HepG2 (cell line): ENCODE measurements around the gene GP9. TPM values are rescaled to one million over a fixed set of nuclear protein-coding genes. Genes with fewer than 3 reads are reported as not detected.

Source experiments
- ATAC-seq: fragments of 200-7000 bp; cut with Tn5 transposase; 3 replicates; pipeline ENCODE4 v1.9.1; 2020; ENCODE audit warnings: mild to moderate bottlenecking, moderate library complexity
- BruUV-seq: library from RNA; stranded (reverse); fragments of 400-500 nt; replicated peaks from 2 replicates; lab custom pipeline; 2021; lab: Mats Ljungman, UMichigan
- CTCF ChIA-PET: fragments of 300-600 bp; formaldehyde crosslinking; extraction: SDS; loops from one replicate; lab custom pipeline; 2021; ENCODE audit warnings: low total read pairs, inconsistent platforms, low intra/inter-chr PET ratio; lab: Yijun Ruan, JAX
- POLR2A ChIA-PET: fragments of 350-600 bp; sonication (Branson Sonifier 250); formaldehyde crosslinking; loops from one replicate; lab custom pipeline; 2020; ENCODE audit warnings: antibody characterized with exemption, inconsistent platforms; lab: Yijun Ruan, JAX
- DNase-seq: peaks from one replicate; pipeline ENCODE4 v3.0.0-alpha.2; 2015; ENCODE audit warnings: low spot score
- FAIRE-seq: peaks from 3 replicates; lab custom pipeline; 2011; peaks lifted over from hg19 to GRCh38; lab: Jason Lieb, UNC
- H2AFZ ChIP-seq: one replicate; pipeline ENCODE4 v1.6.1; 2011; ENCODE audit warnings: low read length, inconsistent platforms
- H3K27ac ChIP-seq: fragments of 300-600 bp; 3 replicates; pipeline ENCODE4 v1.8.0; 2011; ENCODE audit warnings: mixed run types, mild to moderate bottlenecking, mixed read lengths, low read length, inconsistent platforms; ENCODE audit not compliant: insufficient read depth; ENCODE audit errors: extremely low read length
- H3K27me3 ChIP-seq, 2 experiments: fragments of 200-600 bp in 1 of 2; 2 replicates in 1 of 2; 3 replicates in 1 of 2; pipeline versions ENCODE4 v1.6.0 to v1.8.0; 2011; ENCODE audit warnings: low read length in 2 of 2, mild to moderate bottlenecking in 2 of 2, moderate library complexity in 2 of 2, inconsistent platforms in 1 of 2; ENCODE audit not compliant: insufficient read depth in 2 of 2, control insufficient read depth in 1 of 2
- H3K36me3 ChIP-seq, 2 experiments: fragments of 200-600 bp in 1 of 2; replicated peaks in 1 of 2; 2 replicates in 1 of 2; 3 replicates in 1 of 2; pipeline versions ENCODE4 v1.5.1 to v1.8.0; 2011; ENCODE audit warnings: low read length in 2 of 2, inconsistent platforms in 1 of 2; ENCODE audit not compliant: insufficient read depth in 2 of 2, control insufficient read depth in 1 of 2
- H3K4me1 ChIP-seq: 2 replicates; pipeline ENCODE4 v1.5.1; 2012; ENCODE audit warnings: low read length, inconsistent platforms; ENCODE audit not compliant: insufficient read depth
- H3K4me2 ChIP-seq: 2 replicates; pipeline ENCODE4 v1.6.0; 2011; ENCODE audit warnings: low read depth, low read length, inconsistent platforms
- H3K4me3 ChIP-seq, 3 experiments: fragments of 200-600 bp in 1 of 3; sonication (generic), shearing (Covaris generic) in 1 of 3; replicated peaks in 1 of 3; 2 replicates each; pipeline ENCODE4 v1.5.1; 2011 to 2016; ENCODE audit warnings: low read length in 3 of 3, inconsistent platforms in 2 of 3, low read depth in 2 of 3, mild to moderate bottlenecking in 2 of 3, control low read depth in 1 of 3, mixed read lengths in 1 of 3; ENCODE audit not compliant: insufficient read depth in 1 of 3
- H3K79me2 ChIP-seq: one replicate; pipeline ENCODE4 v1.6.1; 2011; ENCODE audit warnings: low read length, inconsistent platforms; ENCODE audit not compliant: insufficient read depth
- H3K9ac ChIP-seq: 2 replicates; pipeline ENCODE4 v1.6.0; 2011; ENCODE audit warnings: mild to moderate bottlenecking, low read depth, low read length, inconsistent platforms; ENCODE audit not compliant: insufficient read depth
- H3K9me3 ChIP-seq: 2 replicates; pipeline ENCODE4 v1.5.1; 2012; ENCODE audit warnings: mild to moderate bottlenecking, low read length
- H4K20me1 ChIP-seq: 2 replicates; pipeline ENCODE4 v1.6.0; 2011; ENCODE audit warnings: inconsistent platforms, mild to moderate bottlenecking, low read length, moderate library complexity; ENCODE audit not compliant: insufficient read depth
- SAP130 ChIP-seq: IDR thresholded peaks from 2 replicates; pipeline ENCODE4 v1.6.1; 2016; ENCODE audit warnings: low read depth
- SYNCRIP ChIP-seq: fragments of 200-400 bp; formaldehyde crosslinking; IDR thresholded peaks from 2 replicates; pipeline ENCODE4 v1.6.1; 2018; ENCODE audit warnings: mild to moderate bottlenecking, low read depth, low read length; ENCODE audit not compliant: insufficient read depth
- WGBS: methylation state at CpG from one replicate; pipeline ENCODE4 v1.1.6; 2017; ENCODE audit warnings: low lambda C conversion rate; 5-methylcytosine and 5-hydroxymethylcytosine counted together
- in situ Hi-C: cut with HindIII; loops from 2 replicates; pipeline ENCODE4 v1.10.0; 2017; ENCODE audit warnings: low pct_unique_long_range_greater_than_20kb; ENCODE audit not compliant: extremely low pct_ligation_motif_present
- intact Hi-C: fragments of 100-400 bp; cut with micrococcal nuclease; formaldehyde crosslinking; loops from one replicate; pipeline ENCODE4 v1.10.0; 2022; ENCODE audit not compliant: unreplicated experiment
- polyA plus RNA-seq, 8 experiments: library from polyadenylated mRNA; depleted of rRNA in 3 of 8; stranded (reverse) in 7 of 8; unstranded in 1 of 8; fragments of >200 nt; fragmentation: Illumina TruSeq in 4 of 8; extraction: Trizol in 4 of 8; gene quantifications; 2 replicates each; pipeline versions ENCODE4 v1.2.1 to v1.2.3, GENCODE V29; 2011 to 2016; ENCODE audit warnings: low read depth in 4 of 8, missing spikeins in 1 of 8, mixed read lengths in 1 of 8; ENCODE audit not compliant: insufficient read depth in 1 of 8
- total RNA-seq, 5 experiments: library from RNA; depleted of rRNA; stranded (reverse); fragments of >200 nt; fragmentation: Illumina TruSeq; extraction: Trizol; gene quantifications; 2 replicates each; pipeline ENCODE4 v1.2.3, GENCODE V29; 2016; ENCODE audit warnings: low read depth in 1 of 5
- TF ChIP-seq, protein P1 (sequence below), 2 experiments: fragments of 450-650 bp in 1 of 2; sonication (generic) in 1 of 2; formaldehyde crosslinking in 1 of 2; IDR thresholded peaks; 2 replicates each; pipeline versions ENCODE4 v1.6.1 to v1.8.0; 2016 to 2022; ENCODE audit warnings: antibody characterized with exemption in 1 of 2, mild to moderate bottlenecking in 1 of 2, missing genetic modification reagents in 1 of 2

The GP9 gene
- total and polyA plus RNA-seq, 2 of the 13 experiments (the other 11 are each of a cell fraction or from before 2014, with no cell fraction given), result not detected

DNA sequence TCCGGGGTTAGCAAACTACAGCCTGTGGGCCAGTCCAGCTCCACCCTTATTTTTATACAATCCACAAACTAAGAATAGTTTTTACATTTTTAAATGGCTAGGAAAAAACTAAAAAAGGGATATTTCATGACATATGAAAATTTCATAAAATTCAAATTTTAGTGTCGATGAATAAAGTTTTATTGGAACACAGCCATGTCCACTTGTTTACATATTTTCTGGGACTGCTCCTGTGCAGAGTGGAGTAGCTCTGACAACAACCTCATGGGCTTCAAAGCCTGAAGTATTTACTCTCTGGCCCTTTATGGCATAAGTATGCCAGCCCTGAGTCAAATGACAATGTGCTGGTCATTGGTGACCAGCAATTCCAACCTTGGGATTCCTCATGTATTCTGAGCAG lies 42.3 kb upstream of the GP9 start:
- Histone ChIP-seq H2AFZ (no peak overlapping the region), H3K4me1 (peaks cover 32% of the 10 kb centered on the region), H3K27ac (no peak overlapping the region), H3K36me3 (no peaks in the 10 kb centered on the region), H3K4me2 (no peak overlapping the region), H3K79me2 (no peaks in the 10 kb centered on the region), H4K20me1 (no peaks in the 10 kb centered on the region), H3K4me3 (no peak overlapping the region), H3K27me3 (peaks cover 2 to 47% of the 10 kb centered on the region in 2 experiments; a peak in 4 of 5 replicates), H3K9me3 (no peaks in the 10 kb centered on the region), H3K9ac (no peak overlapping the region)
- POLR2A ChIA-PET, result no interaction called here
- no peak for FAIRE-seq
- intact Hi-C loops, result no loop called here
- ATAC-seq, result no peak
- DNase-seq, result no peak
- CTCF ChIA-PET, result no interaction called here
- in situ Hi-C loops, result no loop called here
- no TSS peak for BruUV-seq
- WGBS, result 2% methylated on average over 2 of the region's 2 CpGs
- no peak for TF ChIP-seq SYNCRIP
- 0 out of 2 replicates have a peak, but pooled peaks have one; percentile 17 for TF ChIP-seq SAP130
- TF ChIP-seq, protein P1, sequence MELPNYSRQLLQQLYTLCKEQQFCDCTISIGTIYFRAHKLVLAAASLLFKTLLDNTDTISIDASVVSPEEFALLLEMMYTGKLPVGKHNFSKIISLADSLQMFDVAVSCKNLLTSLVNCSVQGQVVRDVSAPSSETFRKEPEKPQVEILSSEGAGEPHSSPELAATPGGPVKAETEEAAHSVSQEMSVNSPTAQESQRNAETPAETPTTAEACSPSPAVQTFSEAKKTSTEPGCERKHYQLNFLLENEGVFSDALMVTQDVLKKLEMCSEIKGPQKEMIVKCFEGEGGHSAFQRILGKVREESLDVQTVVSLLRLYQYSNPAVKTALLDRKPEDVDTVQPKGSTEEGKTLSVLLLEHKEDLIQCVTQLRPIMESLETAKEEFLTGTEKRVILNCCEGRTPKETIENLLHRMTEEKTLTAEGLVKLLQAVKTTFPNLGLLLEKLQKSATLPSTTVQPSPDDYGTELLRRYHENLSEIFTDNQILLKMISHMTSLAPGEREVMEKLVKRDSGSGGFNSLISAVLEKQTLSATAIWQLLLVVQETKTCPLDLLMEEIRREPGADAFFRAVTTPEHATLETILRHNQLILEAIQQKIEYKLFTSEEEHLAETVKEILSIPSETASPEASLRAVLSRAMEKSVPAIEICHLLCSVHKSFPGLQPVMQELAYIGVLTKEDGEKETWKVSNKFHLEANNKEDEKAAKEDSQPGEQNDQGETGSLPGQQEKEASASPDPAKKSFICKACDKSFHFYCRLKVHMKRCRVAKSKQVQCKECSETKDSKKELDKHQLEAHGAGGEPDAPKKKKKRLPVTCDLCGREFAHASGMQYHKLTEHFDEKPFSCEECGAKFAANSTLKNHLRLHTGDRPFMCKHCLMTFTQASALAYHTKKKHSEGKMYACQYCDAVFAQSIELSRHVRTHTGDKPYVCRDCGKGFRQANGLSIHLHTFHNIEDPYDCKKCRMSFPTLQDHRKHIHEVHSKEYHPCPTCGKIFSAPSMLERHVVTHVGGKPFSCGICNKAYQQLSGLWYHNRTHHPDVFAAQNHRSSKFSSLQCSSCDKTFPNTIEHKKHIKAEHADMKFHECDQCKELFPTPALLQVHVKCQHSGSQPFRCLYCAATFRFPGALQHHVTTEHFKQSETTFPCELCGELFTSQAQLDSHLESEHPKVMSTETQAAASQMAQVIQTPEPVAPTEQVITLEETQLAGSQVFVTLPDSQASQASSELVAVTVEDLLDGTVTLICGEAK (IDR thresholded peaks at IDR 0.05), result peak; percentile 86
- TF ChIP-seq, protein P1 (CRISPR knock-in tag; IDR thresholded peaks at IDR 0.05), result peak; percentile 91
